ENCODE measurements around the gene SIPA1L3.

SIPA1L3 gene

GRCh38 chr19:38134540-38135149, 227.6 kb downstream of the SIPA1L3 start:
- no peaks in the 10 kb centered on the region for H3F3A ChIP-seq (ENCODE audit: insufficient read depth, low read length)
- peak; percentile 25 for DNase-seq
- no peaks in the 10 kb centered on the region for H3K9me2 ChIP-seq (replicated peaks; ENCODE audit: insufficient read depth, low read length)
- no peak overlapping the region for H3K27ac ChIP-seq (ENCODE audit: low read length)
- H3K4me3 ChIP-seq (ENCODE audit: low read length), result no peak overlapping the region
- no peak overlapping the region for H2AFZ ChIP-seq (ENCODE audit: low read length)
- no peaks in the 10 kb centered on the region for H3K36me3 ChIP-seq (replicated peaks; ENCODE audit: insufficient read depth, low read length)
- no peak overlapping the region for H3K9ac ChIP-seq (ENCODE audit: low read length)
- H3K4me1 ChIP-seq (ENCODE audit: low read length), result no peaks in the 10 kb centered on the region
- no peaks in the 10 kb centered on the region for H4K20me1 ChIP-seq (ENCODE audit: insufficient read depth, low read length)
- no peaks in the 10 kb centered on the region for H3K27me3 ChIP-seq (replicated peaks; ENCODE audit: insufficient read depth, low read length)
- H3K4me2 ChIP-seq (ENCODE audit: low read depth, low read length), result no peak overlapping the region
- TF ChIP-seq CTCF (IDR thresholded peaks at IDR 0.05; ENCODE audit: low read length) (peak; percentile 54), EZH2phosphoT487 (IDR thresholded peaks at IDR 0.05; ENCODE audit: low read length) (no peak)
- H3K9me3 ChIP-seq (replicated peaks; ENCODE audit: insufficient read depth, low read length), result no peaks in the 10 kb centered on the region
- no peaks in the 10 kb centered on the region for H3K79me2 ChIP-seq (ENCODE audit: low read length)

GRCh38 chr19:38135150-38135998, 228.4 kb downstream of the SIPA1L3 start:
- no peak for TF ChIP-seq EZH2phosphoT487 (IDR thresholded peaks at IDR 0.05; ENCODE audit: low read length)
- no peak for TF ChIP-seq CTCF (IDR thresholded peaks at IDR 0.05; ENCODE audit: low read length)
- TF ChIP-seq EZH2 (optimal IDR thresholded peaks at IDR 0.05; ENCODE audit: low read depth, low read length), result no peak
- Histone ChIP-seq H3K9ac (ENCODE audit: low read length) (no peak overlapping the region), H3K4me3 (ENCODE audit: low read length) (no peak overlapping the region), H3K27me3 (replicated peaks; ENCODE audit: insufficient read depth, low read length) (no peaks in the 10 kb centered on the region), H3K27ac (ENCODE audit: low read length) (no peak overlapping the region), H3K4me2 (ENCODE audit: low read depth, low read length) (no peak overlapping the region), H2AFZ (ENCODE audit: low read length) (no peak overlapping the region), H3F3A (ENCODE audit: insufficient read depth, low read length) (no peaks in the 10 kb centered on the region), H3K79me2 (ENCODE audit: low read length) (no peaks in the 10 kb centered on the region), H3K9me2 (replicated peaks; ENCODE audit: insufficient read depth, low read length) (no peaks in the 10 kb centered on the region), H4K20me1 (ENCODE audit: insufficient read depth, low read length) (no peaks in the 10 kb centered on the region), H3K9me3 (replicated peaks; ENCODE audit: insufficient read depth, low read length) (no peaks in the 10 kb centered on the region), H3K36me3 (replicated peaks; ENCODE audit: insufficient read depth, low read length) (no peaks in the 10 kb centered on the region), H3K4me1 (ENCODE audit: low read length) (no peaks in the 10 kb centered on the region)
- DNase-seq, result no peak

GRCh38 chr19:38139122-38139521, 232.1 kb downstream of the SIPA1L3 start:
- Histone ChIP-seq H3K4me3 (ENCODE audit: low read length) (no peak overlapping the region), H3K4me2 (ENCODE audit: low read depth, low read length) (no peak overlapping the region), H3K79me2 (ENCODE audit: low read length) (no peaks in the 10 kb centered on the region), H2AFZ (ENCODE audit: low read length) (no peak overlapping the region), H3K9me3 (replicated peaks; ENCODE audit: insufficient read depth, low read length) (no peaks in the 10 kb centered on the region), H3K4me1 (ENCODE audit: low read length) (no peaks in the 10 kb centered on the region), H3F3A (ENCODE audit: insufficient read depth, low read length) (no peaks in the 10 kb centered on the region), H3K9me2 (replicated peaks; ENCODE audit: insufficient read depth, low read length) (no peaks in the 10 kb centered on the region), H3K9ac (ENCODE audit: low read length) (no peak overlapping the region), H3K36me3 (replicated peaks; ENCODE audit: insufficient read depth, low read length) (no peaks in the 10 kb centered on the region), H3K27ac (ENCODE audit: low read length) (no peak overlapping the region), H3K27me3 (replicated peaks; ENCODE audit: insufficient read depth, low read length) (no peaks in the 10 kb centered on the region), H4K20me1 (ENCODE audit: insufficient read depth, low read length) (no peaks in the 10 kb centered on the region)
- TF ChIP-seq CTCF (IDR thresholded peaks at IDR 0.05; ENCODE audit: low read length), result no peak
- no peak for DNase-seq
